ENCODE data around the gene CDSN.

- TF ChIP-seq CTCF (IDR thresholded peaks at IDR 0.05) (no peak), POLR2A (IDR thresholded peaks at IDR 0.05) (no peak)
These were observed 25.8 kb downstream of the CDSN start for GRCh38 chr6:31094389-31094881.

Measured in heart left ventricle (tissue), 13 donors.